ENCODE results near the gene TFDP2. TPM values are rescaled to one million over a fixed set of nuclear protein-coding genes. Genes with fewer than 3 reads are reported as not detected.

Gene TFDP2
- total and polyA plus RNA-seq, 2 experiments from 2014 or later = 26.8 to 55.4 TPM

DNA sequence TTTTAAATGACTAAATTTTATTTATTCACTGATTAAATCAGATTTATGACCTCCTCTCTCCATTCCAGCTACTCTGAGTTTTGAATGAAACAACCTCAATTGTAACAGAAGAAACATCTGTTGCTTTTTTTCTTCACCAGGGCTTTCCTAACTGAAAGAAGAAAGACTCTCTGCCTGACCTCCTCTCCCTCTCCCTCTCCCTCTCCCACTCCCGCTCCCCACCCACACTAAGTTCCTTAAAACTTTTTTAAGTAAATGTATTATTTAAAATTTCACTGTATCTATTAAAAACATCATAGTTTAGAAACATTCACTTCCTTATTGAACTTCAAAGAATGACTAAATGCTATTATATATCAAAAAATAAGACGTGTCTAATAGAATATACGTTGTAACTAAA lies 122.0 kb downstream of the TFDP2 start:
- Histone ChIP-seq H3K4me3 (peak overlapping the region; percentile 75), H3K27ac (0 out of 2 replicates have a peak overlapping the region, but pooled peaks have one; percentile 6), H3K79me2 (ENCODE audit: insufficient read depth) (no peaks in the 10 kb centered on the region), H3K27me3 (replicated peaks; ENCODE audit: insufficient read depth) (no peaks in the 10 kb centered on the region), H3K4me2 (ENCODE audit: unreplicated experiment) (peak overlapping the region; percentile 88), H3F3A (ENCODE audit: insufficient read depth) (no peaks in the 10 kb centered on the region; the same call in 1 of the 2 replicates), H3K9ac (peak overlapping the region; percentile 58), H3K9me3 (ENCODE audit: low read depth) (no peaks in the 10 kb centered on the region), H3K9me2 (ENCODE audit: insufficient read depth) (no peaks in the 10 kb centered on the region), H4K20me1 (ENCODE audit: insufficient read depth) (no peaks in the 10 kb centered on the region), H2AFZ (peak overlapping the region; percentile 66), H3K4me1 (ENCODE audit: insufficient read depth) (peaks cover 12% of the 10 kb centered on the region; the same call in 1 of the 2 replicates), H3K36me3 (ENCODE audit: low read depth) (no peaks in the 10 kb centered on the region)
- TF ChIP-seq EZH2phosphoT487 (IDR thresholded peaks at IDR 0.05; ENCODE audit: insufficient read depth, low read depth) (no peak), EZH2 (IDR thresholded peaks at IDR 0.05; ENCODE audit: insufficient read depth, poor library complexity, severe bottlenecking) (no peak)
- 7 to 11% methylated on average over 3 of the region's 3 CpGs for WGBS, 2 experiments (ENCODE audit: low coverage in 1 of 2, low lambda C conversion rate in 2 of 2, missing lambda C conversion rate in 2 of 2)
- DNase-seq = peak; percentile 27
- in situ Hi-C loops (cut with MboI) = no loop called here

DNA sequence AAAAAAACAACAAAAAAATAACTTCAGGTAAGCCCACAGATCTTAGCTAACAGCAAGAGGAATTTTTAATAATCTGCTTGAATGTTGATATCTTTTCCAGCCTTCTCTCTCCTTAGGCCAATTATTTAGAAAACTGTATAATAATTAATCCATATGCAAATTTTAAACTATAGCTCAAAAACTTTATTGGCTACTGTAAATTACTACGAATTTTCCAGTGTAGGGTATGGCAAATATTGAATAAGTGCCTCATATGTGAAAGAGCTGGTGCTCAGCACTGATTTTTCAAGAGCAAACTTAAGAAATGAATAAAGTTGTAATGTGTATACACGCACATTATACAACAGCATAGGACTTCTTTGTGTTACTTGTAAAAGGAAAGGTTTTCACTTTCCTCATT lies 123.0 kb downstream of the TFDP2 start:
- H3F3A ChIP-seq (ENCODE audit: insufficient read depth) = no peaks in the 10 kb centered on the region; the same call in 1 of the 2 replicates
- peaks cover 12% of the 10 kb centered on the region; the same call in 1 of the 2 replicates for H3K4me1 ChIP-seq (ENCODE audit: insufficient read depth)
- H3K36me3 ChIP-seq (ENCODE audit: low read depth) = no peaks in the 10 kb centered on the region
- DNase-seq = no peak
- H3K9me3 ChIP-seq (ENCODE audit: low read depth) = no peaks in the 10 kb centered on the region
- no peaks in the 10 kb centered on the region for H4K20me1 ChIP-seq (ENCODE audit: insufficient read depth)
- H3K79me2 ChIP-seq (ENCODE audit: insufficient read depth) = no peaks in the 10 kb centered on the region
- in situ Hi-C loops (cut with MboI) = no loop called here
- H3K9ac ChIP-seq = no peak overlapping the region
- H3K4me2 ChIP-seq (ENCODE audit: unreplicated experiment) = no peak overlapping the region
- no peaks in the 10 kb centered on the region for H3K27me3 ChIP-seq (replicated peaks; ENCODE audit: insufficient read depth)
- no peak for TF ChIP-seq EZH2phosphoT487 (IDR thresholded peaks at IDR 0.05; ENCODE audit: insufficient read depth, low read depth)
- TF ChIP-seq EZH2 (IDR thresholded peaks at IDR 0.05; ENCODE audit: insufficient read depth, poor library complexity, severe bottlenecking) = no peak
- H2AFZ ChIP-seq = no peak overlapping the region
- no peak overlapping the region for H3K4me3 ChIP-seq
- no peaks in the 10 kb centered on the region for H3K9me2 ChIP-seq (ENCODE audit: insufficient read depth)
- 44 to 46% methylated on average over 2 of the region's 2 CpGs for WGBS, 2 experiments (ENCODE audit: low coverage in 1 of 2, low lambda C conversion rate in 2 of 2, missing lambda C conversion rate in 2 of 2)
- H3K27ac ChIP-seq = no peak overlapping the region

DNA sequence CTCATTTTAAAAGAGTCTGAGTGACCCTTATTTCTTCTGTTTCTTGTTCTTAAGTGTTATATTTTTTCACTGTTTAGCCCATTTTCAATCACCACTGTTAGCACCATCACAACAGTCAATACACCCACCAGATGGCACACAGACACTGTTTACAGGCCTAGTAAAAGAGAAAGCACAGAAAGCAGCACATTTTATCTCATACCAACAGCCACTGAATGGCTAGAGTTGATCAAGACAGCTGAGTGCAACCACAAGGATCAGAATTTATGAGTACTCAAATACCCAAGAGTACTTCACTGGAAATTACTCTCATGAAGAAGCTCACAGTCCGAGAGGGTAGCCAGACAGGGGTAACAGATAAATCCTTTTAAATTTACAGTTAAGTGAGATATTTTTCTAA lies 127.0 kb downstream of the TFDP2 start:
- Histone ChIP-seq H3K27ac (no peak overlapping the region), H3K9me2 (ENCODE audit: insufficient read depth) (no peaks in the 10 kb centered on the region), H3K36me3 (ENCODE audit: low read depth) (no peaks in the 10 kb centered on the region), H3K79me2 (ENCODE audit: insufficient read depth) (no peaks in the 10 kb centered on the region), H3K9ac (no peak overlapping the region), H2AFZ (no peak overlapping the region), H3K9me3 (ENCODE audit: low read depth) (no peaks in the 10 kb centered on the region), H3F3A (ENCODE audit: insufficient read depth) (no peaks in the 10 kb centered on the region), H3K27me3 (replicated peaks; ENCODE audit: insufficient read depth) (no peaks in the 10 kb centered on the region), H4K20me1 (ENCODE audit: insufficient read depth) (no peaks in the 10 kb centered on the region), H3K4me1 (ENCODE audit: insufficient read depth) (peaks cover 15% of the 10 kb centered on the region), H3K4me3 (no peak overlapping the region), H3K4me2 (ENCODE audit: unreplicated experiment) (no peak overlapping the region)
- in situ Hi-C loops (cut with MboI) = no loop called here
- WGBS, 2 experiments (ENCODE audit: low coverage in 1 of 2, low lambda C conversion rate in 2 of 2, missing lambda C conversion rate in 2 of 2) = 52 to 56% methylated on average over 1 of the region's 1 CpG
- DNase-seq = peak; percentile 29
- TF ChIP-seq EZH2phosphoT487 (IDR thresholded peaks at IDR 0.05; ENCODE audit: insufficient read depth, low read depth) (no peak), EZH2 (IDR thresholded peaks at IDR 0.05; ENCODE audit: insufficient read depth, poor library complexity, severe bottlenecking) (no peak)

DNA sequence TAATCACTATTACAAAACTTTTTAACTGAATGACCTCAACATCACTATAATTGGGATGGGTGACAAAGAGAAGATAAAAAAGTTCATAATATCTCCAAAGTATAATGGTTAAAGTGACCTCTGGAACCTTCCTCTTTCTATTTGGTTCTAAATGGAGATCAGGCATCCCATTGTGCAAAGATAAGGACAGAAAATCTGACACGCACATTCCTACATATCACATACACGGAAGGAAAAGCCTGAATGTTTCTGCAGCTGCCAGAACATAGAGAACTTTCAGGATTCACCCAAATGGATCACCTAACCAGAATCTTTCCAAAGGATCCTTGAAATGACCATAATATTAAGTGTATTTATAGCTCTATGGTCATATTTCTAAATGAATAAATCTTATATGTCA lies 128.2 kb downstream of the TFDP2 start:
- in situ Hi-C loops (cut with MboI) = no loop called here
- 98 to 100% methylated on average over 2 of the region's 2 CpGs for WGBS, 2 experiments (ENCODE audit: low coverage in 1 of 2, low lambda C conversion rate in 2 of 2, missing lambda C conversion rate in 2 of 2)
- Histone ChIP-seq H3K4me1 (ENCODE audit: insufficient read depth) (peaks cover 8% of the 10 kb centered on the region), H3K9me2 (ENCODE audit: insufficient read depth) (no peaks in the 10 kb centered on the region), H4K20me1 (ENCODE audit: insufficient read depth) (no peaks in the 10 kb centered on the region), H3K4me2 (ENCODE audit: unreplicated experiment) (no peak overlapping the region), H3K9me3 (ENCODE audit: low read depth) (no peaks in the 10 kb centered on the region), H3K36me3 (ENCODE audit: low read depth) (no peaks in the 10 kb centered on the region), H2AFZ (no peak overlapping the region), H3F3A (ENCODE audit: insufficient read depth) (no peaks in the 10 kb centered on the region), H3K4me3 (no peak overlapping the region), H3K27ac (no peak overlapping the region), H3K27me3 (replicated peaks; ENCODE audit: insufficient read depth) (no peaks in the 10 kb centered on the region), H3K79me2 (ENCODE audit: insufficient read depth) (no peaks in the 10 kb centered on the region), H3K9ac (no peak overlapping the region)
- TF ChIP-seq EZH2phosphoT487 (IDR thresholded peaks at IDR 0.05; ENCODE audit: insufficient read depth, low read depth) (no peak), EZH2 (IDR thresholded peaks at IDR 0.05; ENCODE audit: insufficient read depth, poor library complexity, severe bottlenecking) (no peak)
- no peak for DNase-seq

Data from GM23248 (cell line).